K562 (cell line): Measurements from ENCODE around the gene GFM1. TPM values are rescaled to one million over a fixed set of nuclear protein-coding genes. Genes with fewer than 3 reads are reported as not detected.

Source experiments
- ATAC-seq: fragments of 200-7000 bp; cut with Tn5 transposase; 3 replicates; pipeline ENCODE4 v1.9.1; 2020; ENCODE audit warnings: moderate library complexity
- BruUV-seq: library from RNA; stranded (reverse); fragments of 400-500 nt; replicated peaks from 2 replicates; lab custom pipeline; 2021; lab: Mats Ljungman, UMichigan
- CTCF ChIA-PET: fragments of 300-600 bp; formaldehyde crosslinking; extraction: SDS; loops from one replicate; lab custom pipeline; 2021; ENCODE audit warnings: low intra/inter-chr PET ratio; lab: Yijun Ruan, JAX
- POLR2A ChIA-PET: fragments of 300-600, 350-650 bp; sonication (Branson Sonifier 250); formaldehyde crosslinking; extraction: SDS; loops from one replicate; lab custom pipeline; 2021; ENCODE audit warnings: antibody characterized with exemption, inconsistent platforms; lab: Yijun Ruan, JAX
- DNase-seq, 4 experiments: peaks; one replicate each; pipeline versions ENCODE4 v3.0.0 to v3.0.0-alpha.2; 2011 to 2018; ENCODE audit warnings: low spot score in 3 of 4, mixed read lengths in 3 of 4; ENCODE audit errors: extremely low read depth in 1 of 4
- FAIRE-seq: peaks from 2 replicates; lab custom pipeline; 2011; peaks lifted over from hg19 to GRCh38; lab: Jason Lieb, UNC
- H2AFZ ChIP-seq: 2 replicates; pipeline ENCODE4 v1.6.0; 2011; ENCODE audit warnings: low read depth, low read length, control low read depth, inconsistent platforms
- H3K27ac ChIP-seq: fragments of 200-600 bp; 3 replicates; pipeline ENCODE4 v1.8.0; 2011; ENCODE audit warnings: low read depth, mild to moderate bottlenecking, control low read depth, inconsistent platforms, low read length, moderate library complexity, mixed read lengths; ENCODE audit errors: extremely low read depth
- H3K27me3 ChIP-seq, 2 experiments: fragments of 300-600 bp in 1 of 2; 2 replicates in 1 of 2; 3 replicates in 1 of 2; pipeline versions ENCODE4 v1.6.0 to v1.8.0; 2011; ENCODE audit warnings: inconsistent platforms in 2 of 2, low read length in 2 of 2, mild to moderate bottlenecking in 1 of 2, mixed read lengths in 1 of 2, moderate library complexity in 1 of 2; ENCODE audit not compliant: control insufficient read depth in 2 of 2, insufficient read depth in 2 of 2
- H3K36me3 ChIP-seq: fragments of 300-600 bp; 3 replicates; pipeline ENCODE4 v1.8.0; 2011; ENCODE audit warnings: mild to moderate bottlenecking, low read length, inconsistent platforms; ENCODE audit not compliant: control insufficient read depth, insufficient read depth
- H3K4me1 ChIP-seq, 2 experiments: fragments of 200-600 bp in 1 of 2; replicated peaks in 1 of 2; 2 replicates in 1 of 2; 3 replicates in 1 of 2; pipeline versions ENCODE4 v1.5.1 to v1.8.0; 2011; ENCODE audit warnings: inconsistent platforms in 2 of 2, low read length in 2 of 2, mild to moderate bottlenecking in 1 of 2, mixed read lengths in 1 of 2, moderate library complexity in 1 of 2; ENCODE audit not compliant: control insufficient read depth in 2 of 2, insufficient read depth in 2 of 2
- H3K4me2 ChIP-seq: 2 replicates; pipeline ENCODE4 v1.6.1; 2011; ENCODE audit warnings: low read length, control low read depth, inconsistent platforms, mixed read lengths; ENCODE audit not compliant: insufficient read depth
- H3K4me3 ChIP-seq: fragments of 200-600 bp; sonication (generic), shearing (Covaris generic); 2 replicates; pipeline ENCODE4 v1.5.1; 2016; ENCODE audit warnings: control low read depth, inconsistent platforms
- H3K79me2 ChIP-seq: fragments of 200-600 bp; 3 replicates; pipeline ENCODE4 v1.8.0; 2011; ENCODE audit warnings: low read length, inconsistent platforms; ENCODE audit not compliant: control insufficient read depth, insufficient read depth
- H3K9ac ChIP-seq, 2 experiments: 2 replicates each; pipeline versions ENCODE4 v1.6.0 to v1.6.1; 2011; ENCODE audit warnings: low read depth in 2 of 2, low read length in 2 of 2, control low read depth in 1 of 2, inconsistent platforms in 1 of 2, mild to moderate bottlenecking in 1 of 2, mixed read lengths in 1 of 2; ENCODE audit not compliant: insufficient read depth in 1 of 2
- H3K9me1 ChIP-seq: one replicate; pipeline ENCODE4 v1.6.0; 2011; ENCODE audit warnings: inconsistent platforms, mild to moderate bottlenecking, low read length, moderate library complexity; ENCODE audit not compliant: control insufficient read depth, insufficient read depth
- H3K9me3 ChIP-seq: replicated peaks from 2 replicates; pipeline ENCODE4 v1.5.1; 2011; ENCODE audit warnings: low read depth, low read length, inconsistent platforms; ENCODE audit not compliant: control insufficient read depth, insufficient read depth
- H4K20me1 ChIP-seq: replicated peaks from 2 replicates; pipeline ENCODE4 v1.6.1; 2011; ENCODE audit warnings: low read length, inconsistent platforms, mixed read lengths; ENCODE audit not compliant: control insufficient read depth, insufficient read depth
- ADNP ChIP-seq: fragments of 200-800 bp; sonication (Bioruptor generic); IDR thresholded peaks from 2 replicates; pipeline ENCODE4 v1.6.1; 2016; ENCODE audit warnings: missing genetic modification characterization, missing compliant biosample characterization
- CCAR2 ChIP-seq: fragments of 200-400 bp; formaldehyde crosslinking; IDR thresholded peaks from 2 replicates; pipeline ENCODE4 v1.6.1; 2017; ENCODE audit warnings: mild to moderate bottlenecking, low read depth, low read length
- HSF4 ChIP-seq: fragments of 250-450 bp; sonication (Bioruptor Pico); IDR thresholded peaks from 2 replicates; pipeline ENCODE4 v2.1.2; 2022; ENCODE audit warnings: mild to moderate bottlenecking, moderate library complexity, borderline replicate concordance
- POLR2G ChIP-seq: fragments of 200-400 bp; formaldehyde crosslinking; IDR thresholded peaks from 2 replicates; pipeline ENCODE4 v1.6.1; 2017; ENCODE audit warnings: low read depth, mild to moderate bottlenecking, antibody characterized with exemption, low read length, moderate library complexity
- RHOXF2B ChIP-seq: fragments of 250-450 bp; sonication (Bioruptor Pico); conservative IDR thresholded peaks from 2 replicates; pipeline ENCODE4 v1.5.1; 2021
- ZFX ChIP-seq: sonication (generic); formaldehyde crosslinking; IDR thresholded peaks from 2 replicates; pipeline ENCODE4 v1.8.0; 2022; ENCODE audit warnings: mild to moderate bottlenecking, missing genetic modification reagents, moderate library complexity
- ZNF174 ChIP-seq: fragments of 250-450 bp; sonication (Bioruptor Pico); IDR thresholded peaks from 2 replicates; pipeline ENCODE4 v1.4.0; 2020; ENCODE audit warnings: mild to moderate bottlenecking
- ZNF436 ChIP-seq: fragments of 250-450, 450-650 bp; sonication (Bioruptor Pico); formaldehyde crosslinking; IDR thresholded peaks from 2 replicates; pipeline ENCODE4 v1.7.0; 2020; ENCODE audit warnings: mild to moderate bottlenecking
- ZNF696 ChIP-seq: fragments of 250-450 bp; sonication (Bioruptor Pico); conservative IDR thresholded peaks from 2 replicates; pipeline ENCODE4 v1.4.0; 2020; ENCODE audit warnings: mild to moderate bottlenecking, moderate library complexity
- WGBS: fragments of 100-300 bp; shearing (Covaris generic); methylation state at CpG from one replicate; pipeline ENCODE4 v1.1.6; 2016; ENCODE audit warnings: low coverage, mixed read lengths; ENCODE audit not compliant: insufficient coverage; ENCODE audit errors: missing lambda C conversion rate; 5-methylcytosine and 5-hydroxymethylcytosine counted together
- in situ Hi-C: fragments of 300-500 bp; cut with MboI; formaldehyde crosslinking; loops from 4 replicates; pipeline ENCODE4 v1.15.0; 2018; ENCODE audit warnings: inconsistent platforms, mixed read lengths
- intact Hi-C: fragments of 100-400 bp; cut with micrococcal nuclease; formaldehyde crosslinking; loops from 2 replicates; pipeline ENCODE4 v1.14.2; 2022
- polyA plus RNA-seq, 8 experiments: library from polyadenylated mRNA; depleted of rRNA in 4 of 8; stranded (reverse) in 5 of 8; unstranded in 3 of 8; fragments of >200 nt; fragmentation: Nextera tagmentation in 2 of 8; fragmentation: Illumina TruSeq in 1 of 8; extraction: Ambion mirVana in 2 of 8; extraction: Trizol in 1 of 8; gene quantifications; 2 replicates each; pipeline versions ENCODE4 v1.2.1 to v1.2.3, GENCODE V29; 2011 to 2014; ENCODE audit warnings: inconsistent platforms in 1 of 8, missing spikeins in 1 of 8
- total RNA-seq, 7 experiments: library from RNA; depleted of rRNA in 6 of 7; stranded (reverse); fragments of >200 nt in 6 of 7; fragmentation: Illumina TruSeq in 2 of 7; extraction: Trizol in 2 of 7; gene quantifications; 2 replicates each; pipeline versions ENCODE4 v1.2.1 to v1.2.3, GENCODE V29; 2011 to 2021; ENCODE audit warnings: low replicate concordance in 1 of 7
- TF ChIP-seq, protein P1 (sequence below): sonication (generic); formaldehyde crosslinking; IDR thresholded peaks from 2 replicates; pipeline ENCODE4 v1.8.1; 2022; ENCODE audit warnings: missing genetic modification reagents
- TF ChIP-seq, protein P2 (sequence below): sonication (generic); formaldehyde crosslinking; IDR thresholded peaks from 2 replicates; pipeline ENCODE4 v1.8.0; 2023; ENCODE audit warnings: mild to moderate bottlenecking, missing genetic modification reagents
- TF ChIP-seq, protein P3 (sequence below): fragments of 250-450 bp; sonication (Bioruptor Pico); IDR thresholded peaks from 2 replicates; pipeline ENCODE4 v1.9.0; 2021; ENCODE audit warnings: mild to moderate bottlenecking, inconsistent platforms

Gene GFM1
- total and polyA plus RNA-seq, 9 of the 15 experiments (the other 6 are each of a cell fraction or from before 2014, with no cell fraction given) = 38.9 to 86.7 (median 64.8) TPM

DNA sequence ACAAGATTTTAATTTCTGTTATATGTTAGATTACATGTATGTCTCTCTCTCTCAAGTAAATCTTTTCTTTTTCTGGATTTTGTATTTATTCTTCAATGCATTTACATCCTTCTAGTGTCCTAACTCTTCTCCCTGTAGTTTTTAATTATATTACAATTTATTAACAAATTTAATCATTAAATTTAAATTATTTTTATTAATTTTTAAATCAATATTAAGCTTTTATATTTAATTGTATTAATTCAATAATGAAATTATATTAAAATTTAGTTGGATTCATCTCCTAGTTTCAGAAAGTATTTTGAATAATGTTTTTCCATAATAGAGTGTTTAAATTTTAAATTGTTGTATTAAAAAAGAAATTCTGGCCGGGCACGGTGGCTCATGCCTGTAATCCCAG lies 43.5 kb upstream of the GFM1 start:
- POLR2A ChIA-PET = no interaction called here
- H3K4me2 ChIP-seq = no peak overlapping the region
- H3K4me3 ChIP-seq = no peak overlapping the region
- in situ Hi-C loops (no loop called here), intact Hi-C loops (no loop called here)
- no peaks in the 10 kb centered on the region for H3K9me3 ChIP-seq
- H3K9me1 ChIP-seq = no peaks in the 10 kb centered on the region
- H3K79me2 ChIP-seq = no peaks in the 10 kb centered on the region
- BruUV-seq = no TSS peak
- CTCF ChIA-PET = no interaction called here
- FAIRE-seq (no peak), ATAC-seq (no peak), DNase-seq (no peak)
- H3K4me1 ChIP-seq = no peaks in the 10 kb centered on the region
- no peaks in the 10 kb centered on the region for H3K27me3 ChIP-seq
- H2AFZ ChIP-seq = no peak overlapping the region
- TF ChIP-seq HSF4 (CRISPR knock-in tag) (no peak), ADNP (no peak), CCAR2 (no peak), POLR2G (no peak), ZNF436 (CRISPR knock-in tag) (no peak), ZFX (CRISPR knock-in tag) (no peak), ZNF174 (no peak), RHOXF2B (no peak), ZNF696 (CRISPR knock-in tag) (no peak)
- TF ChIP-seq, protein P1, sequence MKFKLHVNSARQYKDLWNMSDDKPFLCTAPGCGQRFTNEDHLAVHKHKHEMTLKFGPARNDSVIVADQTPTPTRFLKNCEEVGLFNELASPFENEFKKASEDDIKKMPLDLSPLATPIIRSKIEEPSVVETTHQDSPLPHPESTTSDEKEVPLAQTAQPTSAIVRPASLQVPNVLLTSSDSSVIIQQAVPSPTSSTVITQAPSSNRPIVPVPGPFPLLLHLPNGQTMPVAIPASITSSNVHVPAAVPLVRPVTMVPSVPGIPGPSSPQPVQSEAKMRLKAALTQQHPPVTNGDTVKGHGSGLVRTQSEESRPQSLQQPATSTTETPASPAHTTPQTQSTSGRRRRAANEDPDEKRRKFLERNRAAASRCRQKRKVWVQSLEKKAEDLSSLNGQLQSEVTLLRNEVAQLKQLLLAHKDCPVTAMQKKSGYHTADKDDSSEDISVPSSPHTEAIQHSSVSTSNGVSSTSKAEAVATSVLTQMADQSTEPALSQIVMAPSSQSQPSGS (CRISPR knock-in tag) = no peak
- TF ChIP-seq, protein P2, sequence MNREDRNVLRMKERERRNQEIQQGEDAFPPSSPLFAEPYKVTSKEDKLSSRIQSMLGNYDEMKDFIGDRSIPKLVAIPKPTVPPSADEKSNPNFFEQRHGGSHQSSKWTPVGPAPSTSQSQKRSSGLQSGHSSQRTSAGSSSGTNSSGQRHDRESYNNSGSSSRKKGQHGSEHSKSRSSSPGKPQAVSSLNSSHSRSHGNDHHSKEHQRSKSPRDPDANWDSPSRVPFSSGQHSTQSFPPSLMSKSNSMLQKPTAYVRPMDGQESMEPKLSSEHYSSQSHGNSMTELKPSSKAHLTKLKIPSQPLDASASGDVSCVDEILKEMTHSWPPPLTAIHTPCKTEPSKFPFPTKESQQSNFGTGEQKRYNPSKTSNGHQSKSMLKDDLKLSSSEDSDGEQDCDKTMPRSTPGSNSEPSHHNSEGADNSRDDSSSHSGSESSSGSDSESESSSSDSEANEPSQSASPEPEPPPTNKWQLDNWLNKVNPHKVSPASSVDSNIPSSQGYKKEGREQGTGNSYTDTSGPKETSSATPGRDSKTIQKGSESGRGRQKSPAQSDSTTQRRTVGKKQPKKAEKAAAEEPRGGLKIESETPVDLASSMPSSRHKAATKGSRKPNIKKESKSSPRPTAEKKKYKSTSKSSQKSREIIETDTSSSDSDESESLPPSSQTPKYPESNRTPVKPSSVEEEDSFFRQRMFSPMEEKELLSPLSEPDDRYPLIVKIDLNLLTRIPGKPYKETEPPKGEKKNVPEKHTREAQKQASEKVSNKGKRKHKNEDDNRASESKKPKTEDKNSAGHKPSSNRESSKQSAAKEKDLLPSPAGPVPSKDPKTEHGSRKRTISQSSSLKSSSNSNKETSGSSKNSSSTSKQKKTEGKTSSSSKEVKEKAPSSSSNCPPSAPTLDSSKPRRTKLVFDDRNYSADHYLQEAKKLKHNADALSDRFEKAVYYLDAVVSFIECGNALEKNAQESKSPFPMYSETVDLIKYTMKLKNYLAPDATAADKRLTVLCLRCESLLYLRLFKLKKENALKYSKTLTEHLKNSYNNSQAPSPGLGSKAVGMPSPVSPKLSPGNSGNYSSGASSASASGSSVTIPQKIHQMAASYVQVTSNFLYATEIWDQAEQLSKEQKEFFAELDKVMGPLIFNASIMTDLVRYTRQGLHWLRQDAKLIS (CRISPR knock-in tag) = no peak
- TF ChIP-seq, protein P3, sequence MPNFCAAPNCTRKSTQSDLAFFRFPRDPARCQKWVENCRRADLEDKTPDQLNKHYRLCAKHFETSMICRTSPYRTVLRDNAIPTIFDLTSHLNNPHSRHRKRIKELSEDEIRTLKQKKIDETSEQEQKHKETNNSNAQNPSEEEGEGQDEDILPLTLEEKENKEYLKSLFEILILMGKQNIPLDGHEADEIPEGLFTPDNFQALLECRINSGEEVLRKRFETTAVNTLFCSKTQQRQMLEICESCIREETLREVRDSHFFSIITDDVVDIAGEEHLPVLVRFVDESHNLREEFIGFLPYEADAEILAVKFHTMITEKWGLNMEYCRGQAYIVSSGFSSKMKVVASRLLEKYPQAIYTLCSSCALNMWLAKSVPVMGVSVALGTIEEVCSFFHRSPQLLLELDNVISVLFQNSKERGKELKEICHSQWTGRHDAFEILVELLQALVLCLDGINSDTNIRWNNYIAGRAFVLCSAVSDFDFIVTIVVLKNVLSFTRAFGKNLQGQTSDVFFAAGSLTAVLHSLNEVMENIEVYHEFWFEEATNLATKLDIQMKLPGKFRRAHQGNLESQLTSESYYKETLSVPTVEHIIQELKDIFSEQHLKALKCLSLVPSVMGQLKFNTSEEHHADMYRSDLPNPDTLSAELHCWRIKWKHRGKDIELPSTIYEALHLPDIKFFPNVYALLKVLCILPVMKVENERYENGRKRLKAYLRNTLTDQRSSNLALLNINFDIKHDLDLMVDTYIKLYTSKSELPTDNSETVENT = no peak
- no peaks in the 10 kb centered on the region for H4K20me1 ChIP-seq
- H3K27ac ChIP-seq = no peak overlapping the region
- H3K36me3 ChIP-seq = 0 out of 3 replicates have a peak, but pooled peaks cover 2% of the 10 kb centered on the region
- 97% methylated on average over 2 of the region's 2 CpGs for whole genome bisulfite sequencing
- no peak overlapping the region for H3K9ac ChIP-seq
